Stomach (tissue), 9 donors: ENCODE data around the gene TMEM179. TPM values are rescaled to one million over a fixed set of nuclear protein-coding genes. Genes with fewer than 3 reads are reported as not detected.
A peak's percentile ranks its signal among the peaks of the same experiment; 100 is the strongest.

Experiments
- DNase-seq, 2 donors: peaks; one replicate each; pipeline versions ENCODE4 v3.0.0 to v3.0.0-alpha.2; 2013 to 2019
- H3K27ac ChIP-seq, 5 donors: fragments of 200-600 bp in 4 of 5; sonication (generic) in 4 of 5; one replicate each; pipeline ENCODE4 v1.5.1; 2013 to 2019; ENCODE audit warnings: mild to moderate bottlenecking in 1 of 5, moderate library complexity in 1 of 5
- H3K27me3 ChIP-seq, 3 donors: fragments of 200-600 bp; sonication (generic); one replicate each; pipeline ENCODE4 v1.5.1; 2017 to 2019; ENCODE audit warnings: mixed run types in 1 of 3
- H3K36me3 ChIP-seq, 4 donors: fragments of 200-600 bp; sonication (generic); 1 replicate in 3 of 4; 2 replicates in 1 of 4; pipeline ENCODE4 v1.5.1; 2016 to 2019
- H3K4me1 ChIP-seq, 4 donors: fragments of 200-600 bp; sonication (generic); one replicate each; pipeline ENCODE4 v1.5.1; 2016 to 2019
- H3K4me3 ChIP-seq, 4 donors: fragments of 200-600 bp; sonication (generic) in 3 of 4; one replicate each; pipeline ENCODE4 v1.5.1; 2016 to 2019; ENCODE audit warnings: mild to moderate bottlenecking in 1 of 4
- H3K9me3 ChIP-seq, 4 donors: fragments of 200-600 bp; sonication (generic); one replicate each; pipeline ENCODE4 v1.5.1; 2016 to 2019
- EP300 ChIP-seq: sonication (generic); formaldehyde crosslinking; IDR thresholded peaks from one replicate; pipeline ENCODE4 v1.6.1; 2017; ENCODE audit warnings: antibody characterized with exemption
- POLR2A ChIP-seq, 4 donors: fragments of 450-650 bp; IDR thresholded peaks; one replicate each; pipeline ENCODE4 v1.6.1; 2016; ENCODE audit warnings: antibody characterized with exemption in 4 of 4, control low read depth in 2 of 4, mild to moderate bottlenecking in 1 of 4, moderate library complexity in 1 of 4
- POLR2AphosphoS5 ChIP-seq, 3 donors: sonication (generic); formaldehyde crosslinking; IDR thresholded peaks; one replicate each; pipeline ENCODE4 v1.6.1; 2016; ENCODE audit warnings: antibody characterized with exemption in 3 of 3
- WGBS, 5 donors: extraction: QIAGEN DNeasy Blood & Tissue Kit in 3 of 5; methylation state at CpG; one replicate each; pipeline versions ENCODE4 v1.1.5 to v1.1.7; 2013 to 2018; 5-methylcytosine and 5-hydroxymethylcytosine counted together
- intact Hi-C: fragments of 100-400 bp; cut with DNase I; formaldehyde crosslinking; loops from one replicate; pipeline ENCODE4 v1.15.1; 2023; ENCODE audit warnings: low total_unique reads
- polyA plus RNA-seq, 3 donors: library from polyadenylated mRNA; stranded (reverse); fragments of 200-250 nt; gene quantifications; one replicate each; pipeline ENCODE4 v1.2.3, GENCODE V29; 2013
- total RNA-seq, 5 donors: library from RNA; depleted of rRNA; stranded (reverse); fragments of >200 nt; gene quantifications; one replicate each; pipeline versions ENCODE4 v1.1.0 to v1.2.3, GENCODE V29; 2014 to 2016
- TF ChIP-seq, protein P1 (sequence below), 7 experiments: fragments of 450-650 bp in 4 of 7; fragments of 200-600 bp in 3 of 7; sonication (generic) in 3 of 7; IDR thresholded peaks; one replicate each; pipeline ENCODE4 v1.5.1; 2016 to 2019; ENCODE audit warnings: antibody characterized with exemption in 7 of 7, control low read depth in 2 of 7, mild to moderate bottlenecking in 1 of 7
- donor health status: healthy with polysubstance abuse.
- donor health status: Bipolar disorder and iron deficiency.
- donor health status: healthy.

Gene TMEM179
- total and polyA plus RNA-seq, 8 donors, result 0.58 to 4.6 (median 0.92) TPM; not detected in 3

GRCh38 chr14:104590240-104590965, 14.2 kb downstream of the TMEM179 start:
- DNase-seq, result no peak
- Histone ChIP-seq H3K4me3 (no peak overlapping the region), H3K27ac (no peak overlapping the region), H3K9me3 (no peaks in the 10 kb centered on the region), H3K27me3 (peaks cover 0 to 29% (median 3%) of the 10 kb centered on the region in 3 donors), H3K36me3 (no peaks in the 10 kb centered on the region), H3K4me1 (peaks cover 0 to 7% (median 2%) of the 10 kb centered on the region in 4 donors)
- intact Hi-C loops, result no loop called here
- TF ChIP-seq, protein P1, sequence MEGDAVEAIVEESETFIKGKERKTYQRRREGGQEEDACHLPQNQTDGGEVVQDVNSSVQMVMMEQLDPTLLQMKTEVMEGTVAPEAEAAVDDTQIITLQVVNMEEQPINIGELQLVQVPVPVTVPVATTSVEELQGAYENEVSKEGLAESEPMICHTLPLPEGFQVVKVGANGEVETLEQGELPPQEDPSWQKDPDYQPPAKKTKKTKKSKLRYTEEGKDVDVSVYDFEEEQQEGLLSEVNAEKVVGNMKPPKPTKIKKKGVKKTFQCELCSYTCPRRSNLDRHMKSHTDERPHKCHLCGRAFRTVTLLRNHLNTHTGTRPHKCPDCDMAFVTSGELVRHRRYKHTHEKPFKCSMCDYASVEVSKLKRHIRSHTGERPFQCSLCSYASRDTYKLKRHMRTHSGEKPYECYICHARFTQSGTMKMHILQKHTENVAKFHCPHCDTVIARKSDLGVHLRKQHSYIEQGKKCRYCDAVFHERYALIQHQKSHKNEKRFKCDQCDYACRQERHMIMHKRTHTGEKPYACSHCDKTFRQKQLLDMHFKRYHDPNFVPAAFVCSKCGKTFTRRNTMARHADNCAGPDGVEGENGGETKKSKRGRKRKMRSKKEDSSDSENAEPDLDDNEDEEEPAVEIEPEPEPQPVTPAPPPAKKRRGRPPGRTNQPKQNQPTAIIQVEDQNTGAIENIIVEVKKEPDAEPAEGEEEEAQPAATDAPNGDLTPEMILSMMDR (IDR thresholded peaks at IDR 0.05), result no peak
- TF ChIP-seq EP300, result no peak
- no peak for TF ChIP-seq POLR2AphosphoS5 (IDR thresholded peaks at IDR 0.05)
- TF ChIP-seq POLR2A (IDR thresholded peaks at IDR 0.05), result no peak
- 75 to 84% (median 81%) methylated on average over 22 to 23 of the region's 23 CpGs for WGBS, 5 donors

- H3K9me3 ChIP-seq, result no peaks in the 10 kb centered on the region
- H3K27me3 ChIP-seq, result peaks cover 0 to 22% (median 3%) of the 10 kb centered on the region in 3 donors
- no peaks in the 10 kb centered on the region for H3K36me3 ChIP-seq
- WGBS, 5 donors, result 82 to 89% (median 84%) methylated on average over 24 to 26 of the region's 26 CpGs
- no peak overlapping the region for H3K27ac ChIP-seq
- no peak for DNase-seq
- intact Hi-C loops, result no loop called here
- peaks cover 0 to 7% (median 2%) of the 10 kb centered on the region in 4 donors for H3K4me1 ChIP-seq
- H3K4me3 ChIP-seq, result no peak overlapping the region
- TF ChIP-seq EP300 (no peak), POLR2A (IDR thresholded peaks at IDR 0.05) (no peak), POLR2AphosphoS5 (IDR thresholded peaks at IDR 0.05) (no peak)
- TF ChIP-seq, protein P1 (IDR thresholded peaks at IDR 0.05), result no peak
Measured at GRCh38 chr14:104589338-104590195, 15.0 kb downstream of the TMEM179 start.

DNA sequence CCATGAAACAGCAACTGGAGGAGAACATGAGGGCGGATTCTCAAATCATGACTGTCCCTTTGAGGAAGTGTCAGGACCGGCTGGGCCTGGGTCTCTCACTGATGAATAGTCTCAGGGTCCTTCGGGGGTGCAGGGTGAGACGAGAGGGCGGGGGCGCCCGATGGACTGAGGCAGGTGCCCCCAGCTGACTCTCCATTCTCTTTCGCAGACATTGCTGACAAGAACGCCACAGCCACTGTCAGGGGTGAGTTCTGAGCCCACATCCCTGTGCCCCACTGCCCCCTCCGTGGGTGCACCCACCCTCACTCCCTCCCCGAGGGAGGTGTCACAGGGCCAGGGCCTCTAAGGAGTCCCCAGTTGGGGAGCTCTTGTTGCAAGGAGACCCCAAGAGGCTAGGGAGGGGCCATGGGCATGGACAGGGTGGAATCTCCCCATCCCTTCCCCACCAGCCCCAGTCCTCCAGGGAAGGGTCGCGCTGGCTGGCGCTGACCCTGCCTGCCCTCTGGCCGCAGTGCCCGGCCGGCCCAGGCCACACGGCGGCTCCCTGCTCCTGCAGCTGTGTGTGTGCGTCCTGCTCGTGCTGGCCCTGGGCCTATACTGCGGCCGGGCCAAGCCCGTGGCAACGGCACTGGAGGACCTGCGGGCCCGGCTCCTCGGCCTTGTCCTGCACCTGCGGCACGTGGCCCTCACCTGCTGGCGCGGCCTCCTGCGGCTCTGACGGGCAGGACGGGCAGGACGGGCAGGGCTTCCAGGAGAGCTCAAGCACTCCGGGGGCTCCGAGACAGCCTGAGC, 16.3 kb downstream of the TMEM179 start:
- Histone ChIP-seq H3K9me3 (no peaks in the 10 kb centered on the region), H3K27ac (no peak overlapping the region), H3K36me3 (no peaks in the 10 kb centered on the region), H3K4me3 (no peak overlapping the region), H3K27me3 (peaks cover 0 to 28% (median 3%) of the 10 kb centered on the region in 3 donors), H3K4me1 (peaks cover 0 to 6% (median under 1%) of the 10 kb centered on the region in 4 donors)
- DNase-seq, result peak in 1 of 2 donors; percentile 75
- WGBS, 5 donors, result 79 to 83% (median 83%) methylated on average over 16 to 38 of the region's 38 CpGs; no CpG with 5 or more reads in 1 of the 5 donors
- intact Hi-C loops, result no loop called here
- no peak for TF ChIP-seq POLR2AphosphoS5 (IDR thresholded peaks at IDR 0.05)
- no peak for TF ChIP-seq EP300
- TF ChIP-seq, protein P1 (IDR thresholded peaks at IDR 0.05), result no peak
- no peak for TF ChIP-seq POLR2A (IDR thresholded peaks at IDR 0.05)

DNA sequence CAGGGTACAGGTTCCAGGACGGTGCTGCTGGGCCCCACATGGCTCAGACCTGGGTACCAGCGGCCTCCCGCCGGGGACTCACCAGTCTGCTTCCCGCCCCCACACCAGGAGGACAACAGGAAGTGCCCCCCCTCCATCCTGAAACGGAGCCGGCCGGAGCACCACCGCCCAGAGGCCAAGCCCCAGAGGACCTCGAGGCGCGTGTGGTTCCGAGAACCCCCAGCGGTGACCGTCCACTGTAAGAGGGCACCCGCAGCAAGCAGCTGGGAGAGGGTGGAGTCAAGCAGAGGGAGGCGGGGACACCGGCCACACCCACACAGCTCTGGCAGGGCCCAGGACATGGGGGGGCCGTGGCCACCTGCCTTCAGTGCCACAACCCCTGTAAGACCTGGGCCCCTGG, 16.9 kb downstream of the TMEM179 start:
- intact Hi-C loops, result no loop called here
- DNase-seq, result no peak
- no peaks in the 10 kb centered on the region for H3K36me3 ChIP-seq
- peaks cover 2 to 12% (median 6%) of the 10 kb centered on the region in 4 donors for H3K4me1 ChIP-seq
- no peaks in the 10 kb centered on the region for H3K9me3 ChIP-seq
- peaks cover 0 to 34% (median 5%) of the 10 kb centered on the region in 3 donors for H3K27me3 ChIP-seq
- no peak overlapping the region for H3K27ac ChIP-seq
- WGBS, 5 donors, result 49 to 61% (median 54%) methylated on average over 5 to 19 of the region's 19 CpGs
- H3K4me3 ChIP-seq, result no peak overlapping the region
- TF ChIP-seq POLR2A (IDR thresholded peaks at IDR 0.05) (no peak), EP300 (no peak), POLR2AphosphoS5 (IDR thresholded peaks at IDR 0.05) (no peak)
- TF ChIP-seq, protein P1 (IDR thresholded peaks at IDR 0.05), result no peak
